ENCODE measurements around the gene SNX10. TPM values are rescaled to one million over a fixed set of nuclear protein-coding genes. Genes with fewer than 3 reads are reported as not detected.

Gene SNX10
- polyA plus RNA-seq, 3 donors, result 68.0 to 250 (median 219) TPM

GRCh38 chr7:26398427-26398755 lies 106.7 kb downstream of the SNX10 start:
- intact Hi-C loops (cut with micrococcal nuclease), result no loop called here
- Mint-ChIP-seq H3K4me1 (peaks cover 14% of the 10 kb centered on the region), H3K9me3 (no peaks in the 10 kb centered on the region), H3K27ac (peak overlapping the region in 3 of 7 donors; percentile 86 to 97 (median 89)), H3K4me3 (peak overlapping the region; percentile 95 to 97), H3K36me3 (peaks cover 0 to 6% of the 10 kb centered on the region in 2 donors), H3K27me3 (ENCODE audit: low read depth in 3 of 3) (peaks cover 6 to 12% (median 10%) of the 10 kb centered on the region in 3 donors)
- TF ChIP-seq, protein P1, sequence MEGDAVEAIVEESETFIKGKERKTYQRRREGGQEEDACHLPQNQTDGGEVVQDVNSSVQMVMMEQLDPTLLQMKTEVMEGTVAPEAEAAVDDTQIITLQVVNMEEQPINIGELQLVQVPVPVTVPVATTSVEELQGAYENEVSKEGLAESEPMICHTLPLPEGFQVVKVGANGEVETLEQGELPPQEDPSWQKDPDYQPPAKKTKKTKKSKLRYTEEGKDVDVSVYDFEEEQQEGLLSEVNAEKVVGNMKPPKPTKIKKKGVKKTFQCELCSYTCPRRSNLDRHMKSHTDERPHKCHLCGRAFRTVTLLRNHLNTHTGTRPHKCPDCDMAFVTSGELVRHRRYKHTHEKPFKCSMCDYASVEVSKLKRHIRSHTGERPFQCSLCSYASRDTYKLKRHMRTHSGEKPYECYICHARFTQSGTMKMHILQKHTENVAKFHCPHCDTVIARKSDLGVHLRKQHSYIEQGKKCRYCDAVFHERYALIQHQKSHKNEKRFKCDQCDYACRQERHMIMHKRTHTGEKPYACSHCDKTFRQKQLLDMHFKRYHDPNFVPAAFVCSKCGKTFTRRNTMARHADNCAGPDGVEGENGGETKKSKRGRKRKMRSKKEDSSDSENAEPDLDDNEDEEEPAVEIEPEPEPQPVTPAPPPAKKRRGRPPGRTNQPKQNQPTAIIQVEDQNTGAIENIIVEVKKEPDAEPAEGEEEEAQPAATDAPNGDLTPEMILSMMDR (IDR thresholded peaks at IDR 0.05), result no peak
- Histone ChIP-seq H4K20me1 (ENCODE audit: insufficient read depth, low read length) (no peaks in the 10 kb centered on the region), H3K36me3 (replicated peaks in 1 of 2; ENCODE audit: control insufficient read depth in 1 of 2, insufficient read depth in 2 of 2, low read length in 2 of 2) (no peaks in the 10 kb centered on the region), H3K4me3 (replicated peaks in 1 of 3; ENCODE audit: low read depth in 2 of 3, low read length in 3 of 3) (peak overlapping the region; percentile 54 to 84 (median 65)), H3K4me1 (ENCODE audit: control insufficient read depth in 1 of 2, insufficient read depth in 2 of 2, low read length in 2 of 2) (peaks cover 16 to 20% of the 10 kb centered on the region in 2 donors), H3K9me3 (replicated peaks in 1 of 2; ENCODE audit: control insufficient read depth in 1 of 2, insufficient read depth in 1 of 2, low read length in 2 of 2) (no peaks in the 10 kb centered on the region), H3K9ac (ENCODE audit: insufficient read depth, low read length, poor library complexity, severe bottlenecking) (peak overlapping the region; percentile 71), H2AFZ (ENCODE audit: insufficient read depth, low read depth, low read length, poor library complexity, severe bottlenecking) (peak overlapping the region; percentile 89), H3K79me2 (ENCODE audit: insufficient read depth, low read length) (no peaks in the 10 kb centered on the region), H3K4me2 (replicated peaks; ENCODE audit: extremely low read depth, low read length, poor library complexity, severe bottlenecking) (peak overlapping the region; percentile 82), H3K27ac (ENCODE audit: low read depth in 1 of 2, low read length in 2 of 2) (peak overlapping the region; percentile 72 to 75), H3K27me3 (ENCODE audit: control insufficient read depth in 2 of 2, insufficient read depth in 2 of 2, low read length in 2 of 2) (peaks cover 2% of the 10 kb centered on the region in 2 donors)
- 0% methylated on average over 36 of the region's 36 CpGs for WGBS (ENCODE audit: insufficient coverage)
- DNase-seq, result peak; percentile 32 to 52 (median 42)

DNA sequence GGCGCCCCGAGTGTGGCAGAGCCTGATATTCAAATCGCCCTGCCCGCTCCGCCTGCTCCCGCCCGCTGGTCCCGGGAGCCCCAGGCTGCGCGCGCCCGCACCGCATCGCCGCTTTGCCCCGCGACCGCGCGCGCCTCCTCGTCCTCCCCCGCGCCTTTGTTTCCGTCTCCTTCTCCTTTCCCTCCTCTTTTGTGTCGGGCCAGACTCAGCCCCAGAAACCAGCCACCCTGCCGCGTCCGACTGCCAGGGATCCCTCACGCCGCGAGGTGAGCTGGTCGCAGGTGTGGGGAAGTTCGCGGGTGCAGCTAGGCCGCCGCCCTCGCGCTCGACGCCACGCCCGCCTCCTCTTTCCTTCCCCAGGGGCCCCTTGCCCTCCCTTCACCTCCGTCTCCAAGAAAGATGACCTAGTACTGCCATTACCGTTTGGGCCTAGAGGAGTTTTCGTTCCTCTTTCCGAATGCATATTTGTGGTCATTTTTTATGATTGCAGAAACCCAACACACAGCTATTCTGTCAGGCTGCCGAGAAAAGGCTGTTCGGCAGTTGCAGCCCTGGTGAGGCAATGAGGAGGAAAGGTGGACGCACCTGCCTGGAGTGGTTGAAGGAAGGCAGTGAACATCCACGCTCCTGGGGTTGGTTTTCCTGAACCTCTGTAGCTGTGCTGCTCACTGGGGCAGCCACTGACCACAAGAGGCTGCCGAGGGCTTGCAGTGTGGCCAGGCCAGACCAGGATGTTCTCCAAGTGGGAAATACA lies 107.3 kb downstream of the SNX10 start:
- H3K36me3 ChIP-seq (replicated peaks in 1 of 2; ENCODE audit: control insufficient read depth in 1 of 2, insufficient read depth in 2 of 2, low read length in 2 of 2), result no peaks in the 10 kb centered on the region
- peak overlapping the region; percentile 89 for H2AFZ ChIP-seq (ENCODE audit: insufficient read depth, low read depth, low read length, poor library complexity, severe bottlenecking)
- H3K27me3 ChIP-seq (ENCODE audit: control insufficient read depth in 2 of 2, insufficient read depth in 2 of 2, low read length in 2 of 2), result peaks cover 2% of the 10 kb centered on the region in 2 donors
- peak; percentile 61 to 73 (median 65) for DNase-seq
- intact Hi-C loops (cut with micrococcal nuclease), result no loop called here
- peak overlapping the region; percentile 82 for H3K4me2 ChIP-seq (replicated peaks; ENCODE audit: extremely low read depth, low read length, poor library complexity, severe bottlenecking)
- peaks cover 16 to 20% of the 10 kb centered on the region in 2 donors for H3K4me1 ChIP-seq (ENCODE audit: control insufficient read depth in 1 of 2, insufficient read depth in 2 of 2, low read length in 2 of 2)
- H3K4me3 ChIP-seq (replicated peaks in 1 of 3; ENCODE audit: low read depth in 2 of 3, low read length in 3 of 3), result peak overlapping the region; percentile 54 to 84 (median 65)
- TF ChIP-seq, protein P1 (IDR thresholded peaks at IDR 0.05), result no peak
- 0% methylated on average over 26 of the region's 52 CpGs for WGBS (ENCODE audit: insufficient coverage)
- peak overlapping the region; percentile 89 to 98 (median 96) for H3K27ac Mint-ChIP-seq
- H3K9me3 ChIP-seq (replicated peaks in 1 of 2; ENCODE audit: control insufficient read depth in 1 of 2, insufficient read depth in 1 of 2, low read length in 2 of 2), result no peaks in the 10 kb centered on the region
- peaks cover 0 to 6% of the 10 kb centered on the region in 2 donors for H3K36me3 Mint-ChIP-seq
- no peaks in the 10 kb centered on the region for H4K20me1 ChIP-seq (ENCODE audit: insufficient read depth, low read length)
- peak overlapping the region; percentile 72 to 75 for H3K27ac ChIP-seq (ENCODE audit: low read depth in 1 of 2, low read length in 2 of 2)
- H3K4me1 Mint-ChIP-seq, result peaks cover 14% of the 10 kb centered on the region
- H3K9ac ChIP-seq (ENCODE audit: insufficient read depth, low read length, poor library complexity, severe bottlenecking), result peak overlapping the region; percentile 71
- no peaks in the 10 kb centered on the region for H3K79me2 ChIP-seq (ENCODE audit: insufficient read depth, low read length)
- H3K9me3 Mint-ChIP-seq, result no peaks in the 10 kb centered on the region
- peaks cover 6 to 10% (median 8%) of the 10 kb centered on the region in 3 donors for H3K27me3 Mint-ChIP-seq (ENCODE audit: low read depth in 3 of 3)
- peak overlapping the region; percentile 95 to 97 for H3K4me3 Mint-ChIP-seq
